GM12874 (cell line): ENCODE results near the gene CNBD2.
A peak's percentile ranks its signal among the peaks of the same experiment; 100 is the strongest.

Experiments used
- CTCF ChIP-seq: IDR thresholded peaks from 2 replicates; pipeline ENCODE4 v1.5.1; 2011; ENCODE audit warnings: low read depth, mild to moderate bottlenecking, control low read depth, low read length, moderate library complexity; ENCODE audit not compliant: insufficient read depth

Gene CNBD2

DNA sequence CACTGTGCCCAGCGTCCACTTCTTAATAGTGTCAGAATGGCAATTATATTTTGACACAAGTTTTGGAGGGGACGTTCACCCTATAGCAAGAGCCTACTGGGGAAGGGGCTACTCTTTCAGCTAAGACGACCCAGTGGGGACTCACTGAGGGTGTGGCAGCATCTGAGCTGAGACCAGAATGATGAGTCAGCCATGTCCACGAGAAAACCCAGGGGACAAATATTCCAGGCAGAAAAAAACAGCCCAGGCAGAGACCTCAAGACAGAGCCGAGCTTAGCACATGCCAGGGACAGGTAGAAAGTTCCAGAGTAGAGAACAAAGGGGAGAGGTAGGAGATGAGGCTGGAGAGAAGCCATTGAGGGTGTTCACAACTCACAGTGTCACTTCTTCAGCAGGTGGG is 11.2 kb downstream of the CNBD2 start:
- TF ChIP-seq CTCF: no peak

DNA sequence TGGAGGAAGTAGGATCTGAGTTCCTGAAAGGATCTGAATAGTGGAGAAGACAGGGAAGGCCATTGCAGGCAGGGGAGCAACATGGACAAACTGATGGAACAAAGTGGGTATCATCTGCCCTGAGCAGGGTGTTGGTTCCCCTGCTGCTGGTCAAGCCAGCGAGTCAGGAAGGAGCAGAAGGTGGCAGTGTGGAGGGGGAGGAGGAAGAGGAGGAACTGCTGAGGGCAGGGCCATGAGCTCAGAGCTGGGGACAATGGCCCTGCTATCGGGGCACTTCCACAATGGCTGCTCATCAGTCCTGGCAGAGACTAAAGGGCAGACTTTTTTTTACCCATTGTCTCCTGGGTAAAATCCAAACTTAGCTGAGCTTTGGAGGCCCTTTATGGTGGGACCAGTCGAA is 13.6 kb downstream of the CNBD2 start:
- no peak for TF ChIP-seq CTCF

DNA sequence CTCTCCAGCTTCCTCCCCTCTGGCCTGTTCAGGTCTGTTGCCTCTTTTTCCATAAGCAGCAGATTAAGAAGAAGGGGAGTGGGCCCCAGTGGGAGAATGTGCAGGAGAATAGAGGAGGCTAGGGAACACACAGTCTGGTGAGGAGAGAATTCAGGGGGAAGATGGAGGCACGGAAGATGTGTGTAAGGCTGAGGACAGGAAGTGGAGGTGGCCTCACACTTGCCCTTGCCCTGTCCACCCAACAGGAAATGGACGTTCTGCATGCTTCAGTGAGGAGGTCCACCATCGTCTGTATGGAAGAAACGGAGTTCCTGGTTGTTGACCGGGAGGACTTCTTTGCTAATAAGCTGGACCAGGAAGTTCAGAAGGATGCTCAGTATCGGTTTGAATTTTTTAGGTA is 16.0 kb downstream of the CNBD2 start:
- no peak for TF ChIP-seq CTCF

DNA sequence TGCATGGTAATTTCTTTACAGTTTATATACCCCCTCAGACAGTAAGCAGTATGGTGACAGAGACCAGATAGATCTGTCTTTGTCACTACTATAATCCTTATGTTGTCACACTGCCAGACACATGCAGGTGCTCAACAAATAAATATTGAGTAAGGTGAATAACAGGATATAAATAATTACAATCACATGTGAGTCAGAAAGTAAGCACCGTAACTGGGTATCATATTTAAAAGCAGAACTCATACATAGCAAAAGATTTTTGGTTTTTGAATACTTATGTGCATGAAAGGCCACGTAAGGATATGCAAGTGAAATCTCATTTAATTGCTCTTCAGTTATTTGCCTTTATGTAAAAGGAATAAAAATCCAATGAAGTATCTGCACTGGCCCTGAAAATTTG is 17.4 kb downstream of the CNBD2 start:
- TF ChIP-seq CTCF: no peak

- no peak for TF ChIP-seq CTCF
These were observed 20.6 kb downstream of the CNBD2 start for GRCh38 chr20:35988910-35989463.

DNA sequence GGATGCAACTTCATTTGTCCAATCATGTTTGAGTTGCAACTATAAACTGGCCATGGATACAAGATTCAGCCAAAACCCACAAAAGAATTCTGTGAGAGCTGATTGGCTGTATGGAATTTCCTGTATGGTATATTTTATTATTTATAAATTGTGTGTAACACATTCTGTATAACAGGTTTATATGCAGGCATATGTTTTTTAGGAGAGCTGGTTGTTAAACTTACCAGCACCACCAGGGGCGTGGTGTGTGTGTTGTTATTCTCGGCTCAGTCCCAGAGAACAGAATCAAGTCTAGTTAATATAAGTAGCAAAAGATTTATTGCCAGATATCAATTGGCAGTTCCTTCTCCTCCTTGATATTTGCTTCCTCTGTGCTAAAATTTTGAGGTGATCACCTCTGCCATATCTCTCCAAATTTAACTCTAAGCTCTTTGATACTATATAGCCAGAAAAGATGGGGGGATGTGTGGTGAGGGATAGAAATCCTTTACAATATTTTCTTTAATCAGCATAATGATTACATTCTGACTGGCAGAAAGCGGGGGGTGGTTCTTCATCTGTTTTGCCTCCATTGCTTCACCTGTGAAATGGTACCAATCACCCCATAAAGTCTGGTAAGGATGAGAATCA is 22.9 kb downstream of the CNBD2 start:
- peak; percentile 45; the same call in 1 of the 2 replicates for TF ChIP-seq CTCF

DNA sequence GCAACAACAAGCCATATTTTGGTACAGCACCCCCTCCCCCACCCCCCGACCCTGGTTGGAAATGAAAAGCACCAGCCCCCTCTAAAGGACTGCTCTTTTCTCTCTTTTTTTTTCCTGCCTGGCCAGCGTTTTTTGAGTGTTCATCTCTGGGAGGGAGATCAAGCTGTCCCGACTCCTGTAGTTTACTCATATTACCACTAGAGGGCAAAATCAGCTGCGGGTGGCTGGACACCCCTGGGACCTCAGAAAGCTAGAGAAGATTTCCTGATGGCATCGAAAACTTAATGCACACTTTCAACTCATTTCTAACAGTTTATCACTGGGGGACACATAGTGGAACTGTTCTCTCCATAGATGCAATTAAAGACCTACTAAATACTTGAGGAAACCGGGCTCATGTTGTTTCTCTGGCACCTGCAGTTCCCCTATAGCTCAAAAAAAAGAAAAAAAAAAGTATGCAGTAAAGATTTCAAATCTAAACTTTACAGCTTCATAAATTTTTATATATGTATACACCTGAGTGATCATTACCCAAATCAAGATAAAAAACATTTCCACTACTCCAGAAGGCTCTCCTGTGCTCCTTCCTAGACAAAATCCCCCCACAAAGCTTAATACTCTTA is 24.4 kb downstream of the CNBD2 start:
- TF ChIP-seq CTCF: peak; percentile 80
